Gastrocnemius medialis (tissue), 4 donors: ENCODE measurements around the gene PLA2G4F.

Experiments
- CTCF ChIP-seq, 5 experiments: fragments of 450-650 bp in 3 of 5; fragments of 200-600 bp in 2 of 5; sonication (generic) in 2 of 5; IDR thresholded peaks in 4 of 5; conservative IDR thresholded peaks in 1 of 5; 1 replicate in 4 of 5; 2 replicates in 1 of 5; pipeline ENCODE4 v1.5.1; 2016 to 2019; ENCODE audit warnings: antibody characterized with exemption in 5 of 5, mild to moderate bottlenecking in 3 of 5, moderate library complexity in 3 of 5
- POLR2A ChIP-seq, 2 donors: fragments of 450-650 bp; IDR thresholded peaks; one replicate each; pipeline ENCODE4 v1.6.1; 2017; ENCODE audit warnings: antibody characterized with exemption in 2 of 2, mild to moderate bottlenecking in 2 of 2, moderate library complexity in 2 of 2

DNA sequence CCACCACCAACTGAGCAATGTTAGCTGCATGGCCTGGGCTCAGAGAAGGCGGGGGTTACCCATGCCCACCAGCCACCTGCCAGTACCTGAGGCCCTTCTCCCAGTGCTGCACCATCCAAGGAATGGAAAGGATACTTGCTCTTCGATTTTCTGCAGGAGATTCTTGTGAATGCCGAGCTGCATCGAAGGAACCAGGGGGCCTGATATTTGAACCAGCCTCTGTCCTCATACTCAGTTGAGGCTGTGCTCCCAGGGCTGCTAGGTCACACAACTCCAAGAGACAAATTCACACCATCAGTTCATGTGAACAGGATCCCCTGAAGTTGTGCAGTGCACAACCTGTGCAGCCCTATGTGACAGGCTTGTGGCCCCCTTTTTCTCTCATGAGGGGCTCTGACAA, 18.0 kb downstream of the PLA2G4F start:
- no peak for TF ChIP-seq CTCF (IDR thresholded peaks at IDR 0.05 in 4 of 5, conservative IDR thresholded peaks at IDR 0.05 in 1 of 5)
- no peak for TF ChIP-seq POLR2A (IDR thresholded peaks at IDR 0.05)
